ENCODE results near the gene RABL6. TPM values are rescaled to one million over a fixed set of nuclear protein-coding genes. Genes with fewer than 3 reads are reported as not detected.
A peak's percentile ranks its signal among the peaks of the same experiment; 100 is the strongest.

Gene RABL6
- total and polyA plus RNA-seq, 2 donors (not counting 1 experiment from before 2014, with no cell fraction given), result 36.8 to 59.6 TPM

DNA sequence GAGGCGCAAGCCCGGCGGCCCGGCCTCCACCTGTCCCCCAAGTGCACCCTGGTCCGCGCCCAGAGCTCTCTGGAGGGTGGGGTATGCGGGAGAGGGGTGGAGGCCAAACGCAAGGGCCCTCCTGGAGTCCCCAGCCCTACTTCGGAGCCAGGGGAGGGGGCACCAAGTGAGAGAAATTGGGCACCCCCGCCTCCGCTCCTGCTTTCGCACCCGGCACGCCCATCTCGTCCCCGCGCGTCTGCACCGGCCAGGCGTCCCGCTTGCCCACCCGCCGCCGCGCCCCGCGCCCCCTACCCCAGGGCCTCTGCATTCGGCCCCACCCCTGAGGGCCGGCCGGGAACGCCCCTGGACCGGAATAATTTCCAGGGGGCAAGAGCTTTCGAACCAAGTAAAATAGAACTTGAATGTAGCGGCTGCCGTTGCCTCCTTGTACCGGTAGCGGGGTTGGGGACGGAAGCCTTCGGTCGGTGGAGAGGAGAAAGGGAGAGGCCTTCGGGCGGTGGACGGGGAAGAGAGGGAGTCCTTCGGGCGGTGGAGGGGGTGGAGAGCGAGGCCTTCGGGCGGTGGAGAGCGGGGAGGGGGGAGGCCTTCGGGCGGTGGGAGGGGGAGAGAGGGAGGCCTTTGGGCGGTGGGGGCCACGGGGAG lies 40.8 kb downstream of the RABL6 start:
- H2AFZ ChIP-seq (ENCODE audit: low read length), result no peak overlapping the region

DNA sequence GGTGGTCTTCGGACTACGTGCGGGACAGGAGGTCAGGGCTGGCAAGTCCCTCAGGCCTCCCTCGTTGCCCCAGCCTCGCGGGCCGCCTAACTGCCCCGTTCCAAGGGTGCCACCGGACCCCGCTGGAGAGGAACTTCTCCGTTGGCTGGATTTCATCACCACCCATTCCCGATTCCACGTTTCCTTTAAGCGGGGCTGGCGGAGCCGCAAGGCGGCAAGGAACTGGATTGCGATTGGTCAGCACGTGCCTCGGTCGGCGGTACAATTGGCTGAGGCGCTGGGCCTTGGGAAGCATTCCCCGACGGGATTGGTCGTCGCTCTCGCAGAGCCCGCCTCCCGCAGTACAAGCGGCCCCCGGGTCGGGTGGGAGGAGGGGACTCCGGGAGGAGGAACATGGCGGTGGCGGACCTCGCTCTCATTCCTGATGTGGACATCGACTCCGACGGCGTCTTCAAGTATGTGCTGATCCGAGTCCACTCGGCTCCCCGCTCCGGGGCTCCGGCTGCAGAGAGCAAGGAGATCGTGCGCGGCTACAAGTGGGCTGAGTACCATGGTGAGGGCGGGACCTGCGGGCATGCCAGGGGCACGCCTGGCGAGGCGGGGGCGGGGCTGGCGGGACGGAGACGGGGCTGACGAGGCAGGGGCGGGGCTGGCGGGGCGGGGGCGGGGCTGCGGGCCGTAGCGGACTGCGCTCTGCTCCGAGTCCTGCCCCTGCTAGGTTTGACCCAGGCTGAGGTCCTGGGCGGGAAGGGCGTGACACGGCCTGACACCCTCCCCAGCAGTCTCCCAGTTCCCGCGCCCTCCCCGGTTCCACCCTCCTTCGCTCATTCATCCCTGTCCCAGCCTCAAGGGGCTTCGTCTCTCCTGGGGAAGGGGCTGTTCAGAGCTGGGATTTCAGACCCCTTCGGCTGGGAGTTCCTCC lies 41.6 kb downstream of the RABL6 start, which contains the start of gene PHPT1:
TSS of gene PHPT1 (plus strand) at position 372 of the 922 bp plus-strand sequence. CDS start at position 394, 22 bp downstream.
- Histone ChIP-seq H3K9ac (ENCODE audit: insufficient read depth, low read length) (peak within 1 kb of the TSS; percentile 74), H3K9me3 (ENCODE audit: control insufficient read depth, insufficient read depth, low read depth, low read length) (no peaks in the 10 kb centered on the region), H3K4me3 (replicated peaks in 1 of 4; ENCODE audit: control extremely low read depth in 1 of 4, insufficient read depth in 1 of 4, low read depth in 3 of 4, low read length in 4 of 4) (peak within 1 kb of the TSS; percentile 78 to 91 (median 83)), H4K20me1 (ENCODE audit: control insufficient read depth, extremely low read depth, insufficient read depth, low read length) (no peaks in the 10 kb centered on the region), H3K79me2 (ENCODE audit: control insufficient read depth, insufficient read depth, low read length) (no peaks in the 10 kb centered on the region), H2AFZ (ENCODE audit: low read length) (peak within 1 kb of the TSS; percentile 84), H3K4me1 (ENCODE audit: control insufficient read depth, extremely low read depth, insufficient read depth, low read length) (peaks cover 3% of the 10 kb centered on the region), H3K27me3 (ENCODE audit: control insufficient read depth, insufficient read depth, low read length) (peaks cover 19% of the 10 kb centered on the region), H3K4me2 (ENCODE audit: extremely low read depth, insufficient read depth, low read length) (peak within 1 kb of the TSS; percentile 97), H3K27ac (ENCODE audit: insufficient read depth, low read length) (peak within 1 kb of the TSS; percentile 77), H3K36me3 (ENCODE audit: control insufficient read depth, insufficient read depth, low read length) (peaks cover 14% of the 10 kb centered on the region)
- DNase-seq (ENCODE audit: low read depth in 2 of 2), result peak; percentile 99
- TF ChIP-seq EZH2 (IDR thresholded peaks at IDR 0.05; ENCODE audit: low read length, missing control alignments), result no peak
- TF ChIP-seq, protein P1, sequence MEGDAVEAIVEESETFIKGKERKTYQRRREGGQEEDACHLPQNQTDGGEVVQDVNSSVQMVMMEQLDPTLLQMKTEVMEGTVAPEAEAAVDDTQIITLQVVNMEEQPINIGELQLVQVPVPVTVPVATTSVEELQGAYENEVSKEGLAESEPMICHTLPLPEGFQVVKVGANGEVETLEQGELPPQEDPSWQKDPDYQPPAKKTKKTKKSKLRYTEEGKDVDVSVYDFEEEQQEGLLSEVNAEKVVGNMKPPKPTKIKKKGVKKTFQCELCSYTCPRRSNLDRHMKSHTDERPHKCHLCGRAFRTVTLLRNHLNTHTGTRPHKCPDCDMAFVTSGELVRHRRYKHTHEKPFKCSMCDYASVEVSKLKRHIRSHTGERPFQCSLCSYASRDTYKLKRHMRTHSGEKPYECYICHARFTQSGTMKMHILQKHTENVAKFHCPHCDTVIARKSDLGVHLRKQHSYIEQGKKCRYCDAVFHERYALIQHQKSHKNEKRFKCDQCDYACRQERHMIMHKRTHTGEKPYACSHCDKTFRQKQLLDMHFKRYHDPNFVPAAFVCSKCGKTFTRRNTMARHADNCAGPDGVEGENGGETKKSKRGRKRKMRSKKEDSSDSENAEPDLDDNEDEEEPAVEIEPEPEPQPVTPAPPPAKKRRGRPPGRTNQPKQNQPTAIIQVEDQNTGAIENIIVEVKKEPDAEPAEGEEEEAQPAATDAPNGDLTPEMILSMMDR (conservative IDR thresholded peaks at IDR 0.05 in 1 of 2, IDR thresholded peaks at IDR 0.05 in 1 of 2; ENCODE audit: low read depth in 1 of 2, low read length in 2 of 2), result no peak

More for the DNA sequence above, 40.8 kb downstream of the RABL6 start:
- no peak for TF ChIP-seq EZH2 (IDR thresholded peaks at IDR 0.05; ENCODE audit: low read length, missing control alignments)
- TF ChIP-seq, protein P1 (conservative IDR thresholded peaks at IDR 0.05 in 1 of 2, IDR thresholded peaks at IDR 0.05 in 1 of 2; ENCODE audit: low read depth in 1 of 2, low read length in 2 of 2), result no peak
- Histone ChIP-seq H3K4me1 (ENCODE audit: control insufficient read depth, extremely low read depth, insufficient read depth, low read length) (peaks cover 3% of the 10 kb centered on the region), H3K27ac (ENCODE audit: insufficient read depth, low read length) (peak overlapping the region; percentile 56), H3K4me3 (replicated peaks in 1 of 4; ENCODE audit: control extremely low read depth in 1 of 4, insufficient read depth in 1 of 4, low read depth in 3 of 4, low read length in 4 of 4) (peak overlapping the region; percentile 78 to 91 (median 83)), H3K9me3 (ENCODE audit: control insufficient read depth, insufficient read depth, low read depth, low read length) (no peaks in the 10 kb centered on the region), H3K79me2 (ENCODE audit: control insufficient read depth, insufficient read depth, low read length) (no peaks in the 10 kb centered on the region), H4K20me1 (ENCODE audit: control insufficient read depth, extremely low read depth, insufficient read depth, low read length) (no peaks in the 10 kb centered on the region), H3K36me3 (ENCODE audit: control insufficient read depth, insufficient read depth, low read length) (peaks cover 14% of the 10 kb centered on the region), H3K27me3 (ENCODE audit: control insufficient read depth, insufficient read depth, low read length) (peaks cover 24% of the 10 kb centered on the region), H3K9ac (ENCODE audit: insufficient read depth, low read length) (peak overlapping the region; percentile 63), H3K4me2 (ENCODE audit: extremely low read depth, insufficient read depth, low read length) (peak overlapping the region; percentile 97)
- DNase-seq (ENCODE audit: low read depth in 2 of 2), result no peak
